SK-N-MC (cell line): ENCODE data around the gene SH2D3A.

Experiments
- EZH2 ChIP-seq: fragments of 200-600 bp; sonication (generic); IDR thresholded peaks from one replicate; pipeline ENCODE4 v1.6.1; 2017; ENCODE audit warnings: antibody characterized with exemption
- POLR2AphosphoS5 ChIP-seq: IDR thresholded peaks from 2 replicates; pipeline ENCODE4 v1.6.1; 2012; ENCODE audit warnings: mild to moderate bottlenecking, low read depth, low read length, borderline replicate concordance

- TF ChIP-seq POLR2AphosphoS5 (no peak), EZH2 (no peak)
Measured at GRCh38 chr19:6750062-6750461, 17.2 kb downstream of the SH2D3A start.
